OCI-LY1 (cell line): Measurements from ENCODE around the gene COMMD4.

Experiments used
- CTCF ChIP-seq: fragments of 200-600 bp; sonication (generic), shearing (Covaris generic); IDR thresholded peaks from 2 replicates; pipeline ENCODE4 v1.5.1; 2017; ENCODE audit warnings: mild to moderate bottlenecking, antibody characterized with exemption, low read length, moderate library complexity, mixed read lengths
- EZH2 ChIP-seq: fragments of 200-600 bp; sonication (generic), shearing (Covaris generic); IDR thresholded peaks from 2 replicates; pipeline ENCODE4 v1.8.0; 2017; ENCODE audit warnings: borderline replicate concordance, mixed run types, mild to moderate bottlenecking, antibody characterized with exemption, low read length, moderate library complexity, mixed read lengths

GRCh38 chr15:75349851-75350588 lies 14.2 kb downstream of the COMMD4 start:
- TF ChIP-seq EZH2 (no peak), CTCF (no peak)
